ENCODE data around the gene EFNA1. TPM values are rescaled to one million over a fixed set of nuclear protein-coding genes. Genes with fewer than 3 reads are reported as not detected.

The EFNA1 gene
- total and polyA plus RNA-seq, 4 donors = 58.6 to 236 (median 179) TPM

GRCh38 chr1:155173478-155174323 lies 46.0 kb downstream of the EFNA1 start, which contains the start of gene TRIM46:
TSS of gene TRIM46 (plus strand) at chr1:155173849. CDS start at chr1:155173967, 118 bp downstream.
- H3K36me3 ChIP-seq (ENCODE audit: control insufficient read depth in 4 of 4, insufficient read depth in 3 of 4, low read depth in 1 of 4, low read length in 3 of 4) = peaks cover 0 to 11% (median 5%) of the 10 kb centered on the region in 4 donors
- peak; percentile 35 for DNase-seq (ENCODE audit: low spot score)
- H3K9me3 ChIP-seq (ENCODE audit: control insufficient read depth in 4 of 4, low read length in 3 of 4) = no peaks in the 10 kb centered on the region
- WGBS = 5% methylated on average over 38 of the region's 38 CpGs
- no peak for TF ChIP-seq TAF1 (conservative IDR thresholded peaks at IDR 0.05)
- no peak for TF ChIP-seq ZBTB33 (IDR thresholded peaks at IDR 0.05)
- TF ChIP-seq JUND (IDR thresholded peaks at IDR 0.05) = no peak
- TF ChIP-seq HNF4G (IDR thresholded peaks at IDR 0.05) = no peak
- TF ChIP-seq YY1 (IDR thresholded peaks at IDR 0.05) = no peak
- no peak for TF ChIP-seq FOXA2 (IDR thresholded peaks at IDR 0.05)
- no peak for TF ChIP-seq GABPA (IDR thresholded peaks at IDR 0.05 in 1 of 2, conservative IDR thresholded peaks at IDR 0.05 in 1 of 2)
- TF ChIP-seq RAD21 (IDR thresholded peaks at IDR 0.05) = no peak
- TF ChIP-seq NR2F2 (IDR thresholded peaks at IDR 0.05) = no peak
- H3K27ac ChIP-seq (ENCODE audit: low read depth in 1 of 2, low read length in 2 of 2) = peak within 1 kb of the TSS; percentile 67 to 86
- H3K9ac ChIP-seq (ENCODE audit: low read depth in 1 of 2, low read length in 2 of 2) = peak within 1 kb of the TSS; percentile 37 to 78
- H3K4me1 ChIP-seq (ENCODE audit: control insufficient read depth in 4 of 4, insufficient read depth in 4 of 4, low read length in 3 of 4) = peaks cover 0 to 10% (median 7%) of the 10 kb centered on the region in 4 donors
- peaks cover 0 to 3% (median 0%) of the 10 kb centered on the region in 4 donors for H3K27me3 ChIP-seq (ENCODE audit: control insufficient read depth in 4 of 4, insufficient read depth in 4 of 4, low read length in 3 of 4)
- peak within 1 kb of the TSS; percentile 69 to 92 (median 92) for H3K4me3 ChIP-seq (ENCODE audit: low read depth in 1 of 3, low read length in 3 of 3)

GRCh38 chr1:155174324-155175280 lies 46.9 kb downstream of the EFNA1 start:
- peaks cover 0 to 3% (median 0%) of the 10 kb centered on the region in 4 donors for H3K27me3 ChIP-seq (ENCODE audit: control insufficient read depth in 4 of 4, insufficient read depth in 4 of 4, low read length in 3 of 4)
- no peak for TF ChIP-seq JUND (IDR thresholded peaks at IDR 0.05)
- TF ChIP-seq YY1 (IDR thresholded peaks at IDR 0.05) = no peak
- TF ChIP-seq REST (IDR thresholded peaks at IDR 0.05) = no peak
- no peak for TF ChIP-seq TAF1 (conservative IDR thresholded peaks at IDR 0.05)
- no peak for TF ChIP-seq FOXA2 (IDR thresholded peaks at IDR 0.05)
- no peak for TF ChIP-seq RXRA (IDR thresholded peaks at IDR 0.05)
- no peak for TF ChIP-seq MAX (IDR thresholded peaks at IDR 0.05)
- H3K27ac ChIP-seq (ENCODE audit: low read depth in 1 of 2, low read length in 2 of 2) = no peak overlapping the region
- peaks cover 0 to 3% (median 1%) of the 10 kb centered on the region in 4 donors for H3K36me3 ChIP-seq (ENCODE audit: control insufficient read depth in 4 of 4, insufficient read depth in 3 of 4, low read depth in 1 of 4, low read length in 3 of 4)
- H3K4me1 ChIP-seq (ENCODE audit: control insufficient read depth in 4 of 4, insufficient read depth in 4 of 4, low read length in 3 of 4) = peaks cover 0 to 10% (median 7%) of the 10 kb centered on the region in 4 donors
- H3K4me3 ChIP-seq (ENCODE audit: low read depth in 1 of 3, low read length in 3 of 3) = no peak overlapping the region
- H3K9me3 ChIP-seq (ENCODE audit: control insufficient read depth in 4 of 4, low read length in 3 of 4) = no peaks in the 10 kb centered on the region
- no peak overlapping the region for H3K9ac ChIP-seq (ENCODE audit: low read depth in 1 of 2, low read length in 2 of 2)
- WGBS = 20% methylated on average over 35 of the region's 35 CpGs
- DNase-seq (ENCODE audit: low spot score) = peak; percentile 32

All from liver (tissue), 9 donors.